K562 (cell line): ENCODE measurements around the gene SH3BGRL2. TPM values are rescaled to one million over a fixed set of nuclear protein-coding genes. Genes with fewer than 3 reads are reported as not detected.

Source experiments
- ATAC-seq: fragments of 200-7000 bp; cut with Tn5 transposase; 3 replicates; pipeline ENCODE4 v1.9.1; 2020; ENCODE audit warnings: moderate library complexity
- BruUV-seq: library from RNA; stranded (reverse); fragments of 400-500 nt; replicated peaks from 2 replicates; lab custom pipeline; 2021; lab: Mats Ljungman, UMichigan
- CTCF ChIA-PET: fragments of 300-600 bp; formaldehyde crosslinking; extraction: SDS; loops from one replicate; lab custom pipeline; 2021; ENCODE audit warnings: low intra/inter-chr PET ratio; lab: Yijun Ruan, JAX
- POLR2A ChIA-PET: fragments of 300-600, 350-650 bp; sonication (Branson Sonifier 250); formaldehyde crosslinking; extraction: SDS; loops from one replicate; lab custom pipeline; 2021; ENCODE audit warnings: antibody characterized with exemption, inconsistent platforms; lab: Yijun Ruan, JAX
- DNase-seq, 4 experiments: peaks; one replicate each; pipeline versions ENCODE4 v3.0.0 to v3.0.0-alpha.2; 2011 to 2018; ENCODE audit warnings: low spot score in 3 of 4, mixed read lengths in 3 of 4; ENCODE audit errors: extremely low read depth in 1 of 4
- FAIRE-seq: peaks from 2 replicates; lab custom pipeline; 2011; peaks lifted over from hg19 to GRCh38; lab: Jason Lieb, UNC
- H2AFZ ChIP-seq: 2 replicates; pipeline ENCODE4 v1.6.0; 2011; ENCODE audit warnings: low read depth, low read length, control low read depth, inconsistent platforms
- H3K27ac ChIP-seq: fragments of 200-600 bp; 3 replicates; pipeline ENCODE4 v1.8.0; 2011; ENCODE audit warnings: low read depth, mild to moderate bottlenecking, control low read depth, inconsistent platforms, low read length, moderate library complexity, mixed read lengths; ENCODE audit errors: extremely low read depth
- H3K27me3 ChIP-seq, 2 experiments: fragments of 300-600 bp in 1 of 2; 2 replicates in 1 of 2; 3 replicates in 1 of 2; pipeline versions ENCODE4 v1.6.0 to v1.8.0; 2011; ENCODE audit warnings: inconsistent platforms in 2 of 2, low read length in 2 of 2, mild to moderate bottlenecking in 1 of 2, mixed read lengths in 1 of 2, moderate library complexity in 1 of 2; ENCODE audit not compliant: control insufficient read depth in 2 of 2, insufficient read depth in 2 of 2
- H3K36me3 ChIP-seq: fragments of 300-600 bp; 3 replicates; pipeline ENCODE4 v1.8.0; 2011; ENCODE audit warnings: mild to moderate bottlenecking, low read length, inconsistent platforms; ENCODE audit not compliant: control insufficient read depth, insufficient read depth
- H3K4me1 ChIP-seq, 2 experiments: fragments of 200-600 bp in 1 of 2; replicated peaks in 1 of 2; 2 replicates in 1 of 2; 3 replicates in 1 of 2; pipeline versions ENCODE4 v1.5.1 to v1.8.0; 2011; ENCODE audit warnings: inconsistent platforms in 2 of 2, low read length in 2 of 2, mild to moderate bottlenecking in 1 of 2, mixed read lengths in 1 of 2, moderate library complexity in 1 of 2; ENCODE audit not compliant: control insufficient read depth in 2 of 2, insufficient read depth in 2 of 2
- H3K4me2 ChIP-seq: 2 replicates; pipeline ENCODE4 v1.6.1; 2011; ENCODE audit warnings: low read length, control low read depth, inconsistent platforms, mixed read lengths; ENCODE audit not compliant: insufficient read depth
- H3K4me3 ChIP-seq: fragments of 200-600 bp; sonication (generic), shearing (Covaris generic); 2 replicates; pipeline ENCODE4 v1.5.1; 2016; ENCODE audit warnings: control low read depth, inconsistent platforms
- H3K79me2 ChIP-seq: fragments of 200-600 bp; 3 replicates; pipeline ENCODE4 v1.8.0; 2011; ENCODE audit warnings: low read length, inconsistent platforms; ENCODE audit not compliant: control insufficient read depth, insufficient read depth
- H3K9ac ChIP-seq, 2 experiments: 2 replicates each; pipeline versions ENCODE4 v1.6.0 to v1.6.1; 2011; ENCODE audit warnings: low read depth in 2 of 2, low read length in 2 of 2, control low read depth in 1 of 2, inconsistent platforms in 1 of 2, mild to moderate bottlenecking in 1 of 2, mixed read lengths in 1 of 2; ENCODE audit not compliant: insufficient read depth in 1 of 2
- H3K9me1 ChIP-seq: one replicate; pipeline ENCODE4 v1.6.0; 2011; ENCODE audit warnings: inconsistent platforms, mild to moderate bottlenecking, low read length, moderate library complexity; ENCODE audit not compliant: control insufficient read depth, insufficient read depth
- H3K9me3 ChIP-seq: replicated peaks from 2 replicates; pipeline ENCODE4 v1.5.1; 2011; ENCODE audit warnings: low read depth, low read length, inconsistent platforms; ENCODE audit not compliant: control insufficient read depth, insufficient read depth
- H4K20me1 ChIP-seq: replicated peaks from 2 replicates; pipeline ENCODE4 v1.6.1; 2011; ENCODE audit warnings: low read length, inconsistent platforms, mixed read lengths; ENCODE audit not compliant: control insufficient read depth, insufficient read depth
- CSDE1 ChIP-seq, 2 experiments: fragments of 450-650 bp; IDR thresholded peaks; 2 replicates each; pipeline ENCODE4 v1.6.1; 2016; ENCODE audit warnings: mild to moderate bottlenecking in 1 of 2
- FOXP1 ChIP-seq: sonication (generic); formaldehyde crosslinking; IDR thresholded peaks from 2 replicates; pipeline ENCODE4 v1.8.0; 2022; ENCODE audit warnings: mild to moderate bottlenecking, missing genetic modification reagents
- HINFP ChIP-seq: fragments of 450-650 bp; conservative IDR thresholded peaks from 2 replicates; pipeline ENCODE4 v1.6.1; 2016; ENCODE audit warnings: missing genetic modification characterization, low read depth, mild to moderate bottlenecking, control low read depth, missing compliant biosample characterization
- MBD1 ChIP-seq: fragments of 250-450 bp; sonication (Bioruptor Pico); IDR thresholded peaks from 2 replicates; pipeline ENCODE4 v1.8.0; 2022; ENCODE audit warnings: inconsistent platforms
- RHOXF2B ChIP-seq: fragments of 250-450 bp; sonication (Bioruptor Pico); conservative IDR thresholded peaks from 2 replicates; pipeline ENCODE4 v1.5.1; 2021
- RNF2 ChIP-seq: sonication (generic); IDR thresholded peaks from 2 replicates; pipeline ENCODE4 v1.6.1; 2016
- SMAD3 ChIP-seq: fragments of 450-650 bp; formaldehyde crosslinking; conservative IDR thresholded peaks from 2 replicates; pipeline ENCODE4 v1.4.0; 2020; ENCODE audit warnings: mild to moderate bottlenecking
- TBP ChIP-seq: optimal IDR thresholded peaks from 2 replicates; pipeline ENCODE3; 2011; ENCODE audit warnings: low read depth, low read length, improper control_type of control experiment
- TRIM25 ChIP-seq: fragments of 450-650 bp; IDR thresholded peaks from 2 replicates; pipeline ENCODE4 v1.7.0; 2016; ENCODE audit warnings: borderline replicate concordance
- ZNF23 ChIP-seq: fragments of 250-450 bp; sonication (Bioruptor Pico); IDR thresholded peaks from 2 replicates; pipeline ENCODE4 v1.4.0; 2020; ENCODE audit warnings: mild to moderate bottlenecking
- WGBS: fragments of 100-300 bp; shearing (Covaris generic); methylation state at CpG from one replicate; pipeline ENCODE4 v1.1.6; 2016; ENCODE audit warnings: low coverage, mixed read lengths; ENCODE audit not compliant: insufficient coverage; ENCODE audit errors: missing lambda C conversion rate; 5-methylcytosine and 5-hydroxymethylcytosine counted together
- in situ Hi-C: fragments of 300-500 bp; cut with MboI; formaldehyde crosslinking; loops from 4 replicates; pipeline ENCODE4 v1.15.0; 2018; ENCODE audit warnings: inconsistent platforms, mixed read lengths
- intact Hi-C: fragments of 100-400 bp; cut with micrococcal nuclease; formaldehyde crosslinking; loops from 2 replicates; pipeline ENCODE4 v1.14.2; 2022
- polyA plus RNA-seq, 8 experiments: library from polyadenylated mRNA; depleted of rRNA in 4 of 8; stranded (reverse) in 5 of 8; unstranded in 3 of 8; fragments of >200 nt; fragmentation: Nextera tagmentation in 2 of 8; fragmentation: Illumina TruSeq in 1 of 8; extraction: Ambion mirVana in 2 of 8; extraction: Trizol in 1 of 8; gene quantifications; 2 replicates each; pipeline versions ENCODE4 v1.2.1 to v1.2.3, GENCODE V29; 2011 to 2014; ENCODE audit warnings: inconsistent platforms in 1 of 8, missing spikeins in 1 of 8
- total RNA-seq, 7 experiments: library from RNA; depleted of rRNA in 6 of 7; stranded (reverse); fragments of >200 nt in 6 of 7; fragmentation: Illumina TruSeq in 2 of 7; extraction: Trizol in 2 of 7; gene quantifications; 2 replicates each; pipeline versions ENCODE4 v1.2.1 to v1.2.3, GENCODE V29; 2011 to 2021; ENCODE audit warnings: low replicate concordance in 1 of 7

Gene SH3BGRL2
- total and polyA plus RNA-seq, 9 of the 15 experiments (the other 6 are each of a cell fraction or from before 2014, with no cell fraction given) = 4.4 to 12.1 (median 7.3) TPM

- ATAC-seq = no peak
- Histone ChIP-seq H3K9me3 (no peaks in the 10 kb centered on the region), H3K9ac (no peak overlapping the region), H2AFZ (no peak overlapping the region), H3K4me1 (no peaks in the 10 kb centered on the region), H3K79me2 (no peaks in the 10 kb centered on the region), H3K9me1 (no peaks in the 10 kb centered on the region), H3K4me3 (no peak overlapping the region), H3K27me3 (no peaks in the 10 kb centered on the region), H3K36me3 (0 out of 3 replicates have a peak, but pooled peaks cover under 1% of the 10 kb centered on the region), H3K27ac (no peak overlapping the region), H4K20me1 (no peaks in the 10 kb centered on the region), H3K4me2 (no peak overlapping the region)
- FAIRE-seq = no peak
- no TSS peak for BruUV-seq
- in situ Hi-C loops (no loop called here), intact Hi-C loops (no loop called here)
- ChIA-PET CTCF (no interaction called here), POLR2A (no interaction called here)
- 66% methylated on average over 4 of the region's 4 CpGs for WGBS
- DNase-seq = no peak
- no peak for TF ChIP-seq CSDE1 (IDR thresholded peaks at IDR 0.05)
- TF ChIP-seq HINFP (tag) = no peak
- no peak for TF ChIP-seq ZNF23
- no peak for TF ChIP-seq MBD1 (CRISPR knock-in tag)
- TF ChIP-seq TBP = no peak
- no peak for TF ChIP-seq SMAD3
- TF ChIP-seq FOXP1 (CRISPR knock-in tag) = no peak
- no peak for TF ChIP-seq RNF2
- no peak for TF ChIP-seq TRIM25
- no peak for TF ChIP-seq RHOXF2B (CRISPR knock-in tag)
Observed at GRCh38 chr6:79697430-79697829, 66.3 kb downstream of the SH3BGRL2 start.
